Hematopoietic multipotent progenitor cell (in vitro differentiated cells): ENCODE measurements around the gene RHBDF2. TPM values are rescaled to one million over a fixed set of nuclear protein-coding genes. Genes with fewer than 3 reads are reported as not detected.

Source experiments
- DNase-seq, 3 donors: peaks; one replicate each; pipeline ENCODE4 v3.0.0-alpha.2; 2011 to 2015; ENCODE audit warnings: low read depth in 2 of 3, low spot score in 2 of 3
- total RNA-seq: library from RNA; depleted of rRNA; stranded (reverse); fragments of >200 nt; gene quantifications from one replicate; pipeline ENCODE4 v1.2.3, GENCODE V29; 2012

The RHBDF2 gene
- 13.7 TPM for total RNA-seq

DNA sequence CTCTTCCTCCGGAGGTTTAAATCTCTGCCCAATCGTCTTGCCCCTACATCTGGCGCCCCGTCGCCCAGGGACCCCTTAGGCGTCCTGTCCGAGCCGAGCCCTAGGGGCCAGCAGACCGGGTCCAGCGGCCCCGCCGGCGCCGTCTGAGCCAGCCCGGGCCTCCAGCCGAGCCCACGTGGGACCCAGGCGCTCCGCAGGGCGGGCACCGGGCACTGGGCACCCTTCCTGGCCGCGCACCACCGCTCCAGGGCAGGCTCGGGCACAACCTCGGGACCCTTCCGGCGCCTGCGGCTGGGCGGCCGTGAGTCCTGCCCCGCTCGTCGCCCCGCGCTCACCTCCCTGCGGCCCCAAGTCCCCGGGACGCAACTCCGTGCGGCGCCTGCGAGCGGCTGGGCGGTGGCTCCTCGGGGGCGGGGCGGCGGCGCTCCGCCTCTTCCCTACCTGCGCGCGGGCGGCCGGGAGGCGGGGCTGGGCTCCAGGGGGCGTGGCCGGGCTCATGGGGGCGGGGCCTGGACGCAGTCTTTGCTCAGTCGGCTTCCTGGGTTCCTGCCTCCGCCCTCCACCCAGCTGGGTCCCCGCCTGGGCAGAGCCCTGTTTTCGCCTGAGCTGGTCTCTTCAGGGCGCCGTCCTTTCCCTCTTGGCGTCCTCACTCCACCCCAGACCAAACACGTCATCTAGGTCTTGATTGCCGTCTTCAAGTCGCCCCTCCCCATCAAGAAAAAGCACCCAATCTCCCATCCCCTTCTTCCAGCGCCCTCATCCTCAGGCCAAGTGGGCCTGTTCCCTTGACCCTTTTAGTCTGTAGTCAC is at the start of gene RHBDF2:
Gene RHBDF2 (minus strand): TSS at position 406 of the 809 bp plus-strand sequence. CDS start 19,899 bp downstream, outside the sequence.
- peak; percentile 76 to 90 (median 80) for DNase-seq

DNA sequence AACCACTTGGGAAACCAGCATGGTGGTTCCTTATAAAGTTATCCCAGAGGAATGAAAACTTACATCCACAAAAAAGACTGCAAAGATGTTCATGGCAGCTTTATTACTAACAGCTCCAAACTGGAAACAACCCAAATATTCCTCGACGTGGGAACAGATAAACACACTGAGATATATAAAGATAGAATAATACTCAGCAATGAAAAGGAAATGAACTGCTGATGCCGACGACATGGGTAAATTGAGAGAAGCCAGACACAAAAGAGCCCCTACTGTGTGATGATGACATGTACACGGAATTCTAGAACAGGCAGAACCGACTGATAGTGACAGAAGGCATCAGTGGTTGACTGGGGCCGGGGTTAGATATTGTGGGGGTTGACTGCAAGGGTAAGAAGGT is 48.3 kb upstream of the RHBDF2 start:
- no peak for DNase-seq

DNA sequence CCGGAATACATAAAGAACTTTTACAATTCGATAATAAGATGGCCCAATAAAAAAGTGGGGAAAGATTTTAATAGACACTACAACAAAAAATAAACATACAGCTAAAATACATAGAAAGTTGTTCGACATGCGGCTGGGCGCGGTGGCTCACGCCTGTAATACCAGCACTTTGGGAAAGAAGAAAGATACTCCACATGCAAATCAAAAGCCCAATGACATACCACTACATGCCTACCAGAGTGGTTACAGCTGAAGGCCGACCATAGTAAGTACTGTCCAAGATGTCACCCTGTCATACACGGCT is 47.9 kb upstream of the RHBDF2 start:
- DNase-seq: no peak

DNA sequence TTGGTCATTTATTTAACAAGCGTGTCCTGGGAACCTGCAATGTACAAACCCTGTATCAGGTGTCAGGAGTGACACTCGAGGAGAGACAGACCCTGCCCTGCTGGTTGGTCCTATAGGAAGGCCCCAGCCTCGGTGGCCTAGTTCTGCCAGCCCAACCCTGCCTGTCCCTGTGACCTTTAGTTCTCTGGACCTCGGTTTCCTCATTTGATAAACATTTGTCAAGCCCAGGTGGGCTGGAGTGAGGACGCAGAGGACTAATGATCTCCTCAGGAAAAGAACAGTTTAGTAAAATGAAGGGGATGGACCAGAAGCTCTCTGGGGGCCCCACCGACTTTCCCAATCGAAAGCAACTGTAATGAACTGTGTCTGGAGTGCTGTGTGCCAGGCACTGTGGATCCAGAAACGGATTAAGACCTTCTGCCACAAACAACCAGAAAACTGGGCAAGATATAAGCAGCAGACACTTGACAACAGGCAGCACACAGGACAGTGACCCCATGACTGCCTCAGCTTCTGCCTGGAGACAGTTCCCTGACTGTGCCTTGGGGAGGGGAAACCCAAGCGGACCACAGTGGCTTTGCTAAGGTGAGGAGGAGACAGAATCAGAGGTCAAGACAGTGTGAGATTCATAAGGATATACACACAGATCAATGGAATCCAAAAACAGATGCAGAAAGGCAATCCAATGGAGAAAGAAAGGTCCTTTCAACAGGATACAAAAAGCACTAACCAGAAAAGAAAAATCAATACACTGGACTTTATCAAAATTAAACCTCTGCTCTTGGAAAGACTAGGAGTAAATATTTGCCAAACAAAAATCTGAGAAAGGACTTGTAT is 47.4 kb upstream of the RHBDF2 start:
- no peak for DNase-seq

DNA sequence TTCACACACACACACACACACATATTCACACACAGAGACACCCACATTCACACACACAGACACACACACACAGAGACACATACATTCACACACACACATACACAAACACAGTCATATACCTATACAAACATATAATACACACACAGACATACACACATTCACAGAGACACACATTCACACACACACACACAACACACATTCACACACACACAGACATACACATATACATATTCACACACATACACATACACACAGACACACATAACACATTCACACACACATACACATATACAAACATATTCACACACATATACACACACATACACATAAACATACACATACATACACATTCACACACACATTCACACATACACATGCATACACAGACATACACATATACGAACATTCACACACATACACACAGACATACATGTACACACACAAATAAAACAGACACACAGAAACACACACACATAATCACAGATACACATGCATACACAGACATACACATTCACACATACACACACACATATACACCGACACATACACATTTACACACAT is 46.5 kb upstream of the RHBDF2 start:
- no peak for DNase-seq

DNA sequence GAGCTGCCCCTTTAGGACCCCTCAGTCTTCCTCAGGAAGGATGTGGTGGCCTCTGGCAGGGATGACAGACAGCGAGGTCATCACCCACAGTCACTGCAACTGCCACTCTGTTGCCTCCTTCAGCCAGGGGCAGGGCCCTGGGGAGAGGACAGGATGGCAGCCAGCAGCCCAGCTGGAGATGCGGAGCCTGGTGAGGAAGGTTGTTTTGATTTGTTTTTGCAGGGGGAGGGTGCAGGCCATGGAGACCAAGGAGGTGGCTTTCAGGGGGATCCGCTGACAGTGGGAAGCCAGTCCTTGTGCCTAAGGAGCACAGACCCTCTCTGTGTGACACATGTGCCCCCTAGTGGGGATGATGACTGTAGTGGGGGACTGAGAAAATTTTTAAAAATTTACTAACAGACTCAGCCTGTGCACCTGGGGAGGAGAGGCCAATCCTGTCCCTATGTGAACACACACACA is 46.0 kb upstream of the RHBDF2 start:
- DNase-seq: peak in 2 of 3 donors; percentile 86 to 94

DNA sequence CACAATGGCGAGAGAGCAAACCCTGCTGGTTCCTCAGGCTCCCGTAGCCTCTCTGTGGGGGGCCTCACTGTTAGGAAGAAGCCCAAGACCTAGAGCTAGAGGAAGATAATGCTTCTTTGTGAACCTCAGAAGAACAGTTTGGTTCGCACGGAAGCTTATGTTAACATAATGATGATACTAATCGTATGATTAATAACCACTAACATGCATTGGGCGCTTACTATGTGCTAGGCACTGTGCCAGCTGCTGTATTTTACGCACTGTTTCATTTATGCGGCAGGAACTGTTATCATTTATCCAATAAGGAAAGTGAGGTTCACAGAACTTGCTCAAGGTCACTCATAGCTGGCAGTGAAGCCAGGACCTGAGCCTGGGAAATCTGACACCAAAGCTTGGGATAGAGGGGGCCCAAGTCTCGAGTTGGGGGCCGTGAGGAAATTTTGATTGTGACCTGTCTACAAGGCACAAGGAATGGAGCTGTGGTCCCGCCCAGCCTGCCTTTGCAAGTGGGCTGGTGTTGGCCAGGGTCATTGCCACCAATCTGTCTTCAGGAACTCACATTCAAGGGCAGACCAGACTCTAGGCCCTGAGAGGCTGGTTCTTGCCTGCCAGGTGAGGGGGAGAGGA is 45.4 kb upstream of the RHBDF2 start:
- DNase-seq: peak in 1 of 3 donors; percentile 20

DNA sequence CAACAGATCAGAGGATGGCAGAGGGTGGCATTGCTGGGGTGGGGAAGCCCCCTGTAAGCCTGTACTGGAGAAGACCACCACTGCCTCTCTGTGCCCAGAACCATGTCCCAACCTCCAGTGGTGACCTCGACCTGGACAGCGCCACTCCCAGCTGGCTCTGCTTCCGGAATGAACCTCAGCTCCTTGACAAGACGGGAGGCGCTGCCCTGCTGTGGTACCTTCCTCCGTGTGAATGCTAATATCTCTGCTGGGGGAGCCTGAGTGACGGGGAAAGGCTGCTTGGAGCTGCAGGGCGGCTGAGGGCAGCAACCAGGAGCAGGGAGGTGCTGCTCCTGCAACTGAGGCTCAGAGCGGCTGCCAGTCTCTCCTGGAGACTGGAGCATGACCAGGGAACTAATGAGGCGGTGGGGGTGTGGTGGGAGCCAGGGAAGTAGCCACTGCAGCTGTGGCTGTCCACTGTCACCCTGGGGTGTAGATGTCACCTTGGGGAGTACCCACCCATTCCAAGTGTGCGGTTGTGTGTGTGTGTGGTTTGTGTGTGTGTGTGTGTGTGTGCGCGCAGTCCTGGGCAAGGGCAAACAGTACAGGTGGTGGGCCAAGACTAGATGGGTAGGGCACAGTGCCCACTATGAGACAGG is 44.8 kb upstream of the RHBDF2 start:
- no peak for DNase-seq

DNA sequence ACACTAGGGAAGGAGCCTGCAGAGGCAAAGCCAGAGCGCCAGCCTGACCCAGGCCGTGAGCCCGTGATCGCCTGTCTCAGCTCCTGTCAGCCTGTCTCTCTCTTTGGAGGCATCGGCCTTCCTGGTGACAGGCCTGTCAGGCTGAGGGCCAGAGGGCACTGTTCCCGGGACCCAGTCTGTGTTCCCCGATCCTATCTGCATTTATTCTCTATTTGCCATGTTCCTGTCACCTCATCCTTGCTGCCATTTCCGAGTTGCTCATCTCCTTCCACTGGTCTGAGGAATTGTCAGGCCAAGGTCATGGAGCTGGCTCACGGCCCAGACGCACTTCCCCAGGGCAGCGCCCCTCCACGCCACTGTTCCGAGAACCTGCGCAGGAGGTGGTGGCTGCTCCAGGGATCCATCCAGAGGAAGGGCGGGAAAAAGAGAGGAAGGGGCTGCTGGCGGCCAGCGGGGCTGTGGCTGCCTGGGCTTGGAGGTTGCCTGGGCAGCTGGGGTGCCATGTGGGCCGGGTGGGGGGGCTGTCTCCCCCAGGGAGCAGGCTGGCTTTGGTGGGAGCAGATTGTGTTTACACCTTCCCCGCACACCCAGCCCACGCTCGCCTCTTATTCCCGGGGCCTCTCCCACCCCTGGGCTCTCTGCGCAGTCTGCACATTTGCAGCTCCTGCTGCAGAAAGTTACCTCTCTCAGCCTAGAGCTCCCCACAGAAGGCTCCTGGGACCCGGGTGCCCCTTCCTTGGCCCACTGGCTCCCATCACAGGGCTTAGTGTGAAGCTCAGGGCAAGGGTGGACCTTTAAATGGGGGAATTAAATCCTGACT is 43.5 kb upstream of the RHBDF2 start:
- DNase-seq: no peak

DNA sequence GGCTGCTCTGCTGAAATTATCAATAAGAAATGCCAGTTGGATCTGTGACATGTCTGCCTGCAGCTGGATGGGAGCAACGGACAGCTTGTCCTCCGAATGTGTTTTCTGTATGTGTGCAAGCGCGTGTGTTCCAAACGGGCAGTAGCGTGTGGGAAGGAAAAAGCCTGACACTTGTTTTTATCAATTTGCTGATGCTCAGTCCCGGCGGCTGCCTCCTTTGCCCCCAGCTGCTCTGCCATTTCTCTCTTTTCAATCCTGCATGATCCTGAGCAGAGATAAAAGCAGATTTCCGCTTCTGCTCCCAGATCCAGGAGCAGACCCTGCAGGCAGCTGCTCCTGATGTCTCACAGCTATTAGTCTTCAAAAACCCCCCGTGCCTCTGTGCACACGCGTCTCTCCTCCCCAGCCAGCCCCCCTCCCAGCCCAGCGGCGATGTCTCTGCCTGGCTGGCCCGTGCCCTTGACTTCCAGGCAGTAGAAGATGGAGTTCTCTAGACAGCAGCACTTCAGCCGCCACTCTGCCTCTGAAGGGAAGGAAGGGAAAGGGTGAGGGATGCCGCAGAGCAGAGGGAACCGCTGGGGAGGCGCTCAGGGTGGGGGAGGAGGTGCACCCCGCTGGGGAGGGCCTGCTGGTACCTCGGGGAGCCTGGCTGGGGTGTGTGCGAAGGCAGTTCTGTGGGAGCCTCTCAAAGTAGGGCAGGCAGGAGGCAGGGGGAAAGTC is 42.8 kb upstream of the RHBDF2 start:
- no peak for DNase-seq

DNA sequence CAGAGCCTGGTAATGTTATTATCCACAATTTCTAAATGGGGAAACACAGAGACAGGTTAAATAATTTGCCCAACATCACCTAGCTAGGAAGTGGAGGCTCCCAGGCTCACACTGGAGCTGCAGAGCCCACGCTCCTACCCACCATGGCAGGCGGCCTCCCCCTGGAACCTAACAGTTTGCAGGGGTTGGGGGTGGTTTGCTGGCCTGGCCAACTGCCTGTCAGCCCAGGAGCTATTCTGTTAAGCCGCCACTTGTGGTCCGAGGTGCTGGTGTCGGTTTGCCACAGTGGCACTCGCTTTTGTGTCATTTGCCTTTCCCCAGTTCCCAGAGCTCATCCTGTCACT is 42.2 kb upstream of the RHBDF2 start:
- DNase-seq: no peak

DNA sequence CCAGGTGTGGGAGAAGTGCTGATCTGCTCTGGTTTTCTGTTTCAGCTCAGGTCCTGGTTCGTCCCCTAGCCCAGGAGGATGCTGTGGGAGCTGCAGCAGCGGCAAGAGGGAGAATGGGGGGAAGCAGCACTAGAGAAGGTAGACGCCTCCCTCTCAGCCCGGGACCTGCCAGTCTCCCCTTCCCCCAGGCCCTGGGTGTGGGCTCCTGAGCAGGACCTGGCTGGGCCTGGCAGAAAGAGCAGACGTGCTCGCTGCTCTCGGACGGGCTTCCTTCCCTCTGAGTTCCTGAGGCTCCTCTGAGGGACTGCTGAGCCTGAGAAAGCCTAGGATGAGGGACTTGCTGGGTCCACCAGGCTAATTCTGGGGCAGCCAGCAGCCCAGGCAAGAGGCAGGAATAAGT is 41.8 kb upstream of the RHBDF2 start:
- no peak for DNase-seq

DNA sequence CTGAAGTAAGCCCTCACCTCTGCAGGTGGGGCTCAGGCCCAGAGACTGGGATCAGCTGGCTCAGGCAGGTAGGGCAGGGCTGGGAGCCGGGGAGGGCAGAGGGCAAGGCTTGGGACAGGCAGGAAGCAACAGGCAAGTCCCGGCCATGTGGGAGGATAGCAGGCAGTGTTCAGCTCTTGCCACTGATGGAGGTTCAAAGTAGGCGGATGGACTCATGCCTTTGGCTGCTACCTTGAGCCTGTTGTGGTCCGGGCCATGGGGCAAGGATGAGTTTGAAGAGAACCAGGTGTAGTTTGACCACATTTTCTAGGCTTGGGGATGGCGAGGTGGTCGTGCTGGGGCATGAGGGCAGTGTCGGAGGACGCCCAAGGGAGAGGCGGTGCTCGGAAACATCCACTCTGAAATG is 41.3 kb upstream of the RHBDF2 start:
- DNase-seq: no peak

DNA sequence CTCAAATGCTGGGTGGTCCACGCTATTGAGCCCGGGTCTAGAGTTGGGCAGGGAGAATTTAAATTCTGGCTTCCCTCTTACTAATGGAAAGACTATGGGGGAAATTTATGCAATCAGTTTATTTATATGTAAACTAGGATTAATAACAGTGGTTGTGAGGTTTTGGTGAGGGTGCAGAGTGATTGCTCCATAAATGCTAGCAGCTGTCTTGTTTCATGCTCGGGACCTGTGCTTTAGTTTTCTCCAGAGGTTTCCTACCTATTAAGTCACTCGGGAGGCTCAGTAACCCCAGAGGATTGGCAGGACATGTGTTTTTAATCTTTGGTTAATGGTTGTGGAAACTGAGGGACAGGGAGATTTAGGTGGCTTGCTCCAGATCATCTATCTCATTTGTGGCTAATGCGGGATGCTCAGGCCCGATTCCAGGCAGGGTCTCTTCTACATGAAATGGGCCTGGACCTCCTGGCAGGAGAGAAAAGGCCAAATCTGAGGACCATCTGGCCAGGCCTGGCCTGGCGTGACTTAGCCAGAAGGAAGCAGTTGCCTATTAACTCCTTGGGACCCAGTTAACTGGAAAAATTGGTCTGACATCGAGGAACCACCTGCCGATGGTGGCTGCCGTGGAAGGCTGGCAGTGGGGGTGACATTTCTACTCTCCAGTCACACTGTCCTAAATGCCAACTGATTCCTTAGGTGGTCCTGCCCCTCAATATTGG is 40.7 kb upstream of the RHBDF2 start:
- DNase-seq: no peak

DNA sequence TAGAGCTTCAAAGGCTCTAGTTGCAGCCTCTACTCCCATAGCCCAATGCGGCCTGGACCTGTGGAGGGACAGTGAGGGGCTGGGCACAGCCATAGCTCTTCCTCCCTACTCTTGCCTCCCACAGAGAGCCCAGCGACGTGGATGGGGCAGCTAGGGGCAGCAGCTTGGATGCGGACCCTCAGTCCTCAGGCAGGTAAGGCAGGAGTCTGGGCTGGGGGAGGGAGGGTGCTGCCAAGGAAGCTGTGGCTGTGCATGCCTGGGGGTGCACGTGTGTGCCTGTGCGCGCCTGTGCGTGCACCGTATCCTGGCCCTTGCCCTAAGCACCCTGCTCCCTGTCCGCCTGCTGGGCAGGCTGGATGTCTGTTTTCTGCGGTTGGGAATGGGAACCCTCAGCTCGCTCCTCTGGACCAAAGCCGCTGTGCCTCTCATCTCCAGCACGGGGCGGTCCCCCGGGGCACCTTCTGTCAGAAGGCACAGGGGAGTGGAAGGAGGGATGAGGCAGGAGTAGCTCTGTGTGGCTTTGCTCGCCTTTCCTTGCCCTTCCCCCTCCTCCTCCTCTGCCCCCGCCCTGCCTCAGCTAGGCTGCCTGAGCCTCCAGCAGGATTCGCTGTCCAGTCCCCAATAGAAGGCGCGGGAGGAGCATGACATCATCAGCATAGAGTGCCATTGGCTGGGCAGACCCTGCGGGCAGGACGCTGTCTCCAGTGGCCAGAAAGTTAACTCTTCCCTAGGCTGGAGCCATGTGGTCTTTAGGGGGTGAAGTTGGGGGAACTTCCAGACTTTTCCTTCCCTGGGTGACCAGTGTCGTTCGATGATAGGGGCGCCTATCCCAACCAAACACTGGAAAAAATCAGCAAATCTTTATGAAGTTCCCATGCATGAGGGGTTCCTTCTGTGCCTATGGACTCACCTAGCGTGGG is 39.4 kb upstream of the RHBDF2 start:
- peak in 2 of 3 donors; percentile 84 to 90 for DNase-seq

DNA sequence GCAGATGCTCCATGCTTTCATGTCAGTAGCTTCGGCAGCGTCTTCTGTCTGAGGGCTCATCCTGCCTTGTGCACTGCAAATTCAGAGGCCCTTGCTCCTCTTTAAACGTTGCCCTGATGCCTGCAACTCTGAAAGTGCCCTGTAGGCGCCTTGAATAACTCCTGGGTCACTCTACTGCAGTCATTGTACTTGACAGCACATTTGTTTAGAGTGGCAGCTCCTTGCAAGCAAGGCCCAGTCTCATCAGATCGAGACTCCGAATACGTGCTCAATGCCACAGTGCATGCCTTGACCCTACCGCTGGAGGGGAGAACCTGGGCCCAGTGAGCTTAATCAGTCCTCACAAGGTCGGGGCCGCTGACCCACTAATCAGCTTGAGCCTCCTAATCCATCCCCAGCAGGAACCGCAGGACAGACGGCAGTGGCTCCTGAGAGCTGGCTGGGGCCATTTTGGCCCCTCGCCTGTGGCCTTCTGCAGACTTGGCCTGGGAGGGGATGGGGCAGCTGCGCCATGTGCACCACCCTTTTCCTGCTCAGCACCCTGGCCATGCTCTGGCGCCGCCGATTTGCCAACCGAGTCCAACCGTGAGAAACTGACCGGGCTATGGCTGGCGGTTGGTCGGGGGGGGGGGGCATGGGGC is 38.5 kb upstream of the RHBDF2 start, which contains the start of gene PRCD:
Gene PRCD (plus strand): TSS at position 414 of the 641 bp plus-strand sequence. CDS start 98 bp downstream, at position 512.
- DNase-seq: peak in 1 of 3 donors; percentile 23
